Endometrial microvascular endothelial cells (primary cell): ENCODE data around the gene ZNF524. TPM values are rescaled to one million over a fixed set of nuclear protein-coding genes. Genes with fewer than 3 reads are reported as not detected.

Source experiments
- in situ Hi-C: cut with HindIII; loops from 2 replicates; pipeline ENCODE4 v1.10.0; 2017; ENCODE audit warnings: low sequenced_read_pairs, low pct_unique_long_range_greater_than_20kb; ENCODE audit errors: inconsistent ontology term
- total RNA-seq: library from RNA; depleted of rRNA; stranded (reverse); fragments of >200 nt; gene quantifications from one replicate; pipeline ENCODE4 v1.2.3, GENCODE V29; 2015; ENCODE audit errors: inconsistent ontology term

ZNF524 gene
- total RNA-seq, 1 donor from 2014 or later = 16.7 TPM

- in situ Hi-C loops = no loop called here
Observed at GRCh38 chr19:55598719-55599467, 1.2 kb upstream of the ZNF524 start.

- in situ Hi-C loops = no loop called here
Observed at GRCh38 chr19:55599468-55599841, 633 bp upstream of the ZNF524 start, which contains the start of gene FIZ1. FIZ1 (minus strand) TSS chr19:55599517; CDS start chr19:55597865, 1,652 bp downstream.

DNA sequence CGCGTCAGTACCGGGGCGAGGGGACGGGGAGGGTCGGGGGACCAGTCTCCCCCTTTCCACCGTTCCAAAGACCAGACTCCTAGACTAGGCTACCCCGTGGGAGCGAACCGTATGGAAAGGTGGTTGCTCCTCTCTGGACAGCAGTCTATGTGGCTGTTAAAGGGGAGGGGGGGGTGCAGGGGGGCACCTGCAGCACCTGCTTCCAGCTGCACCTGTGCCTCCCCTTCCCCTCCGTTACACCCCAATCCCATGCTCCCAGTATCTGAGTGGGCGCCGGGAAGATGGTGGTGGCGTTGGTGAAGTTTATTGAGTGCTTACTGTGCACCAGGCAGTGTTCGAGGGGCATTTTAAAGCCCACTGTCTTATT is 557 bp downstream of the ZNF524 start:
- in situ Hi-C loops = no loop called here

DNA sequence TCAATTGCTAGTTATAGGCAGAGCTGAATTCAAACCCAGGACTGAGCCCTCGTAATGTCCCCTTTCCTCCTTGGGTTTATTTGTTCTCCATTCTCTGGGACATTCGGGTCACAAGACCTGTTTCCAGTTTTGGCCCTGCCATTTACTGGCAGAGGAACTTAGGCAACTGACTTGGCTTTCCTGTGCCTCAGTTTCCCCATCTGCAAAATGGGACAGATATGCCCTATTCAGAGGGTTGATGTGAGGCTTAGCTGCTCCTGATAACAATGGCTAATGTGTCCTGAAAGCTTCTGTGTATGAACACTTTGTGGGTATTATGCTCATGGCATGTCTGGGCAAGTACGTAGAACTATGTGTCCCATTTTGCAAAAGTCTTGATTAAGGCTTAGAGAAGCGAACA is 996 bp downstream of the ZNF524 start:
- in situ Hi-C loops = no loop called here

DNA sequence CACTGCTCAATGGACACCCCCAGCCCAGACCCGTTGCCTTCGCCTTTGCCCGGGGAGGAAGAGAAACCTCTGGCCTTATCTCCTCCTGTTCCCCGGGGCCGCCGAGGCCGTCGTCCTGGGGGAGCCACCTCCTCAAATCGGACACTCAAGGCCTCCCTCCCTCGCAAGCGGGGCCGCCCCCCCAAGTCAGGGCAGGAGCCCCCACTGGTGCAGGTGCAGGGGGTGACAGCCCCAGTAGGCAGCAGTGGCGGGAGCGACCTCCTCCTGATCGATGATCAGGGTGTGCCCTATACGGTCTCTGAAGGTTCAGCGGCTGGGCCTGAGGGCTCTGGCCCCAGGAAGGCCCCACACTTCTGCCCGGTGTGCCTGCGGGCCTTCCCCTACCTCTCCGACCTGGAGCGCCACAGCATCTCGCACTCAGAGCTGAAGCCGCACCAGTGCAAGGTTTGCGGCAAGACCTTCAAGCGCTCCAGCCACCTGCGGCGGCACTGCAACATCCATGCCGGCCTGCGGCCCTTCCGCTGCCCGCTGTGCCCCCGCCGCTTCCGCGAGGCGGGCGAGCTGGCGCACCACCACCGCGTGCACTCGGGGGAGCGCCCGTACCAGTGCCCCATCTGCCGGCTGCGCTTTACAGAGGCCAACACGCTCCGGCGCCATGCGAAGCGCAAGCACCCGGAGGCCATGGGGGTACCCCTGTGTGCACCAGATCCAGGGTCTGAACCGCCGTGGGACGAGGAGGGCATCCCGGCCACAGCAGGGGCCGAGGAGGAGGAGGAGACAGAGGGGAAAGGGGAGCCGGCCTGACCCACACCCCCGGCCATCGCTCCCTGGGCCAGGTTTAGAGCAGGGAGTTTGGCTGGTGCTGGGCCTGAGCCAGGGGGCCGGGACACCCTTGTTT is 2.3 kb downstream of the ZNF524 start:
- in situ Hi-C loops = no loop called here

DNA sequence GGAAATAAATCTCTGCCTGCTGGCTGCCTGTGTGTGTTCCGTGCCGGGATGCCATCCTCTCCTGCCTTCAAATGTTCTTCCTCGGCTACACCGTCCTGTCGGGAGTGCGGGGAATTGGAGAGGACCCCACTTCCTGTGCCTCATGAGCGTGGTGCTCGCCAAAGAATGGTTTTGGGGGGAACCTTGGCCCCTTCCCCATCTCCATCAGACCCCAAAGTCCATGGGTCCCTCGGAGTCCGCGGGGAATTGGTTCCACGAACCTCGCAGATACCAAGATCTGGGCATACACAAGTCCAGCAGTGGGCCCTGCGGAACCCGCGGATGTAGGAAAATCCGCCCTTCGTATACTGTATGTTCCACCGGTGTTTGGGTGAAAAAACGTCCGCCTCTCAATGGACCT is 3.0 kb downstream of the ZNF524 start:
- in situ Hi-C loops = no loop called here

GRCh38 chr19:55603581-55604292 is 3.6 kb downstream of the ZNF524 start:
- in situ Hi-C loops = no loop called here

DNA sequence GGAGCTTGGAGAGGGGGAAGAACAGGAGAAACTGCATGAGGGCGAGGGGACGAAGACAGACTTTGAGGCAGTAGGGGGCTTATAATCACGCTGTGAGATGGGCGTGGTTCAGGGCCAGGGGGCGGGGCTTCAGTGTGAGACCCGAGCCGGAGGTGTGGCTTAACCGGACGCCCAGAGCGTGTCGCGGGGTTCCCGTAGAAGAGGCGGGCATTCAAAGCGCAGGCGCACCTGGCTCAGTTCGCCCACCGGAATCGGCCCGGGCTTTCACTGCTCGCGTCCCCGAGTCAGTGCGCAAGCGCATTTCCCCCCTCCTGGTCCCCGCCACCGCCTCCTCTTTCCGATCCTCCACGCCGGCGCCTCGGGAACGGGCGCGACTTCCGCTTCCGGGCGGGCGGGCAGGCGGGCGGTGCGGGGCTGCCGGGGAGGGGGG is 5.1 kb downstream of the ZNF524 start:
- in situ Hi-C loops = no loop called here

GRCh38 chr19:55605637-55606470 is 5.8 kb downstream of the ZNF524 start, which contains the start of gene ZNF865:
ZNF865 (plus strand) TSS chr19:55605647; CDS start chr19:55613619, 7,972 bp downstream.
- in situ Hi-C loops = no loop called here

DNA sequence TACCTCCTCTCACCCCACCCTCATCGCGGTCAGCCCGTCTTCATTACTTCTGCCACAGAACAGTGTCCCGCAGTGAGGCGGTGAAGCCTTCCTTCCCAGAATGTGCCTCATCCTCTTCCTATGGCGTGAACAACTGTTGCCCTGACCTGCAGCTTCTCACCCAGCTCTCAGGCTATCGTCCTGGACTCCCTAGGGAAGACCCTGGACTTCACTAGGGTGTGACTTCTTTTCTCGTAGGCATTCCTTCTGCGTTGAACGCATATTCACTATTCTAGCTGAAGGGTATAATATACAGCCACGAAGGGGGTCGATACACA is 6.3 kb downstream of the ZNF524 start:
- in situ Hi-C loops = no loop called here

DNA sequence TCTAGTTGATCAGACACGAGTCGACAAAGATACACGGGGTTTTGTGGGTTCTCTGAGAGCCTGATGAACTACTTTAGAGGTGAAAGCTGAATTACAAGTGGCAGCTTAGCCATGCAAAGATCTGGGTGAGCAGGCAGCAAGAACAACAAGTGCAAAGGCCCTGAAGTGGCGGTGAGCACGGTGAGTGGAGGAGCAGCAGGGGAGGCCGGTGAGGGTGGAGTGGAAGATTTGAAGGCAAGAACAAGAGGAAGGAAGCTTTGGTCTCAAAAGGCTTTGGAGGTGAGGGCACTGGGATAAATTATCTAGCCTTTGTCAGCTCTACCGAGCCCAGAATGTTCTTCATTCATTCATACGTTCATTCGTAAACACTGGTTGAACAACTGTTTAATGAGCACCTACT is 6.7 kb downstream of the ZNF524 start:
- in situ Hi-C loops = no loop called here

GRCh38 chr19:55609326-55609725 is 9.2 kb downstream of the ZNF524 start:
- in situ Hi-C loops = no loop called here

GRCh38 chr19:55611300-55611982 is 11.4 kb downstream of the ZNF524 start:
- in situ Hi-C loops = no loop called here

- in situ Hi-C loops = no loop called here
Observed at GRCh38 chr19:55611983-55612645, 12.0 kb downstream of the ZNF524 start.

DNA sequence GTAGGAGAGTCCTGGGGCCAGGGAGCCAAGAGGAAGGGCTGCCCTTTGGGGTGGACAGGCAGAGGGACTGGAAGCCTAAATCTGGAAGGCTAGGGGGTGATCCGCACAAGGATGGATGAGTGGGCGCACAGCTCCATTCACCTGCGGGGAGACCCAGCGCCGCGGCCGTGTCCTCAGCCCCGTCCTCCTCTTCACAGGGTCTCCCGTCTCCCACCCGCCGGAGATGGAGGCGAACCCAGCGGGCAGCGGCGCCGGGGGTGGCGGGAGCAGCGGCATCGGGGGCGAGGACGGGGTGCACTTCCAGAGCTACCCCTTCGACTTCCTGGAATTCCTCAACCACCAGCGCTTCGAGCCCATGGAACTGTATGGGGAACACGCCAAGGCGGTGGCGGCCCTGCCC is 13.3 kb downstream of the ZNF524 start:
- in situ Hi-C loops = no loop called here

GRCh38 chr19:55613930-55614710 is 14.0 kb downstream of the ZNF524 start:
- in situ Hi-C loops = no loop called here
